MM.1S (cell line): Measurements from ENCODE around the gene AADAT.

ENCODE experiments used
- DNase-seq: peaks from one replicate; pipeline ENCODE4 v3.0.0-alpha.2; 2015
- H2AFZ ChIP-seq: fragments of 300-600 bp; sonication (generic); 2 replicates; pipeline ENCODE4 v1.6.0; 2016; ENCODE audit warnings: antibody characterized with exemption, low read length
- H3F3A ChIP-seq: fragments of 300-600 bp; sonication (generic); 2 replicates; pipeline ENCODE4 v1.6.1; 2016; ENCODE audit warnings: mild to moderate bottlenecking, antibody characterized with exemption, low read length, moderate library complexity, mixed read lengths; ENCODE audit not compliant: insufficient read depth
- H3K27ac ChIP-seq: fragments of 300-600 bp; sonication (generic); 2 replicates; pipeline ENCODE4 v1.5.1; 2016; ENCODE audit warnings: mild to moderate bottlenecking, low read length
- H3K27me3 ChIP-seq: fragments of 300-600 bp; sonication (generic); replicated peaks from 2 replicates; pipeline ENCODE4 v1.6.0; 2016; ENCODE audit warnings: low read length; ENCODE audit not compliant: insufficient read depth
- H3K36me3 ChIP-seq: fragments of 300-600 bp; sonication (generic); replicated peaks from 2 replicates; pipeline ENCODE4 v1.6.1; 2016; ENCODE audit warnings: mild to moderate bottlenecking, low read length, mixed read lengths; ENCODE audit not compliant: insufficient read depth
- H3K4me1 ChIP-seq: fragments of 300-600 bp; sonication (generic); 2 replicates; pipeline ENCODE4 v1.6.1; 2016; ENCODE audit warnings: low read length, mixed read lengths
- H3K4me2 ChIP-seq: fragments of 300-600 bp; sonication (generic); 2 replicates; pipeline ENCODE4 v1.6.0; 2016; ENCODE audit warnings: low read depth, low read length
- H3K4me3 ChIP-seq: fragments of 300-600 bp; sonication (generic); 2 replicates; pipeline ENCODE4 v1.5.1; 2016; ENCODE audit warnings: low read length, mixed read lengths
- H3K79me2 ChIP-seq: fragments of 300-600 bp; sonication (generic); 2 replicates; pipeline ENCODE4 v1.6.1; 2016; ENCODE audit warnings: mixed run types, low read length, mixed read lengths
- H3K9ac ChIP-seq: fragments of 300-600 bp; sonication (generic); 2 replicates; pipeline ENCODE4 v1.6.1; 2016; ENCODE audit warnings: low read length, mixed read lengths
- H3K9me2 ChIP-seq: fragments of 300-600 bp; sonication (generic); replicated peaks from 2 replicates; pipeline ENCODE4 v1.6.1; 2016; ENCODE audit warnings: mild to moderate bottlenecking, low read length, mixed read lengths; ENCODE audit not compliant: insufficient read depth
- H3K9me3 ChIP-seq: fragments of 300-600 bp; sonication (generic); replicated peaks from 2 replicates; pipeline ENCODE4 v1.6.1; 2016; ENCODE audit warnings: mild to moderate bottlenecking, low read length, mixed read lengths; ENCODE audit not compliant: insufficient read depth
- H4K20me1 ChIP-seq: fragments of 300-600 bp; sonication (generic); 2 replicates; pipeline ENCODE4 v1.6.1; 2016; ENCODE audit warnings: mild to moderate bottlenecking, low read length, moderate library complexity, mixed read lengths; ENCODE audit not compliant: insufficient read depth
- CTCF ChIP-seq: fragments of 300-600 bp; sonication (generic); IDR thresholded peaks from 2 replicates; pipeline ENCODE4 v1.5.1; 2016; ENCODE audit warnings: antibody characterized with exemption, low read length, mixed read lengths
- EZH2 ChIP-seq: fragments of 300-600 bp; sonication (generic); optimal IDR thresholded peaks from 2 replicates; pipeline ENCODE3; 2017; ENCODE audit warnings: low read depth, mild to moderate bottlenecking, antibody characterized with exemption, low read length, mixed read lengths
- EZH2phosphoT487 ChIP-seq: fragments of 300-600 bp; sonication (generic); IDR thresholded peaks from 2 replicates; pipeline ENCODE4 v1.6.1; 2018; ENCODE audit warnings: antibody characterized with exemption, low read length

Gene AADAT

GRCh38 chr4:170134821-170135220 lies 45.1 kb upstream of the AADAT start:
- H4K20me1 ChIP-seq: no peaks in the 10 kb centered on the region
- H2AFZ ChIP-seq: no peak overlapping the region
- no peaks in the 10 kb centered on the region for H3K9me2 ChIP-seq
- no peak overlapping the region for H3K4me3 ChIP-seq
- TF ChIP-seq EZH2phosphoT487 (no peak), EZH2 (no peak), CTCF (no peak)
- no peaks in the 10 kb centered on the region for H3K79me2 ChIP-seq
- no peak overlapping the region for H3K27ac ChIP-seq
- H3K9me3 ChIP-seq: no peaks in the 10 kb centered on the region
- no peak overlapping the region for H3K9ac ChIP-seq
- H3F3A ChIP-seq: no peaks in the 10 kb centered on the region
- DNase-seq: no peak
- no peaks in the 10 kb centered on the region for H3K36me3 ChIP-seq
- H3K4me2 ChIP-seq: no peak overlapping the region
- no peaks in the 10 kb centered on the region for H3K27me3 ChIP-seq
- no peaks in the 10 kb centered on the region for H3K4me1 ChIP-seq

- no peaks in the 10 kb centered on the region for H3K4me1 ChIP-seq
- no peak overlapping the region for H3K27ac ChIP-seq
Observed at GRCh38 chr4:170128219-170128804, 38.6 kb upstream of the AADAT start.

GRCh38 chr4:170127758-170128157 lies 38.0 kb upstream of the AADAT start:
- TF ChIP-seq EZH2: no peak
- TF ChIP-seq CTCF: no peak
- TF ChIP-seq EZH2phosphoT487: no peak
- H3K36me3 ChIP-seq: no peaks in the 10 kb centered on the region

More at GRCh38 chr4:170128219-170128804, 38.6 kb upstream of the AADAT start:
- Histone ChIP-seq H3K4me2 (no peak overlapping the region), H3K9ac (no peak overlapping the region), H3K9me3 (no peaks in the 10 kb centered on the region), H3K79me2 (no peaks in the 10 kb centered on the region), H3K4me3 (no peak overlapping the region), H3K27me3 (no peaks in the 10 kb centered on the region), H2AFZ (no peak overlapping the region), H3K9me2 (no peaks in the 10 kb centered on the region), H3K36me3 (no peaks in the 10 kb centered on the region), H4K20me1 (no peaks in the 10 kb centered on the region), H3F3A (no peaks in the 10 kb centered on the region)
- no peak for TF ChIP-seq EZH2
- TF ChIP-seq CTCF: no peak
- no peak for TF ChIP-seq EZH2phosphoT487
- no peak for DNase-seq

More at GRCh38 chr4:170127758-170128157, 38.0 kb upstream of the AADAT start:
- Histone ChIP-seq H3K4me3 (no peak overlapping the region), H3K79me2 (no peaks in the 10 kb centered on the region), H3K27me3 (no peaks in the 10 kb centered on the region), H3K9me3 (no peaks in the 10 kb centered on the region), H3F3A (no peaks in the 10 kb centered on the region), H2AFZ (no peak overlapping the region), H3K4me2 (no peak overlapping the region), H3K4me1 (no peaks in the 10 kb centered on the region), H4K20me1 (no peaks in the 10 kb centered on the region), H3K27ac (no peak overlapping the region), H3K9ac (no peak overlapping the region), H3K9me2 (no peaks in the 10 kb centered on the region)
- DNase-seq: no peak
